Measurements from ENCODE around the gene TREM1. TPM values are rescaled to one million over a fixed set of nuclear protein-coding genes. Genes with fewer than 3 reads are reported as not detected.

TREM1 gene
- polyA plus RNA-seq, 4 donors, result 0.04 to 1.8 (median 1.1) TPM; not detected in 1

- 72 to 82% (median 78%) methylated on average over 2 of the region's 2 CpGs for WGBS, 3 donors
- Histone ChIP-seq H3K4me1 (ENCODE audit: control insufficient read depth in 3 of 3, insufficient read depth in 2 of 3, low read depth in 1 of 3, low read length in 2 of 3) (no peaks in the 10 kb centered on the region), H3K27ac (ENCODE audit: low read depth in 1 of 3, low read length in 2 of 3) (no peak overlapping the region), H3K4me3 (ENCODE audit: low read depth in 1 of 3, low read length in 3 of 3) (no peak overlapping the region), H3K36me3 (ENCODE audit: control insufficient read depth in 3 of 3, insufficient read depth in 2 of 3, low read depth in 1 of 3, low read length in 3 of 3) (no peaks in the 10 kb centered on the region), H3K9me3 (ENCODE audit: control insufficient read depth in 2 of 2, insufficient read depth in 1 of 2, low read depth in 1 of 2, low read length in 1 of 2) (no peaks in the 10 kb centered on the region), H3K27me3 (ENCODE audit: control insufficient read depth in 3 of 3, insufficient read depth in 3 of 3, low read length in 3 of 3) (peaks cover 0 to 23% (median 10%) of the 10 kb centered on the region in 3 donors)
- FAIRE-seq, result no peak
- no peak for DNase-seq
Observed at GRCh38 chr6:41327177-41327576, 40.7 kb upstream of the TREM1 start.

DNA sequence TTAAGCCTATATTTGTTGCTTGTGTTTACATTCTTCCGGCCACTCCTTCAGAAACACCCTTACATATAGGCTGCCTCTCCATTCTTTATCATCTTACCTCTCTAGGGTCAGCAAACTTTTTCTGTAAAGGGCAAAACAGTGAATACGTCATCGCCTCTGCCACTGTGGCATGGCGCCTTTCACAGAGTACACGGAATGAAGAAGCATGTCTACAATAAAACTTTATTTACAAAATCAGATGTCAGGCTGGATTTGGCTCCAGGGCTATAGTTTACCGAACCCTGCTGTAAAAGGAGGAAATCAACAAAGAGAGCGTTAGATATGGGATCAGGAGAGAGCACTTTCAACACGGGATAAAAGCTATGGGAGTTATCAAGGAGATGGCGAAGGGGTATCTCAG lies 39.6 kb upstream of the TREM1 start:
- Histone ChIP-seq H3K4me1 (ENCODE audit: control insufficient read depth in 3 of 3, insufficient read depth in 2 of 3, low read depth in 1 of 3, low read length in 2 of 3) (no peaks in the 10 kb centered on the region), H3K36me3 (ENCODE audit: control insufficient read depth in 3 of 3, insufficient read depth in 2 of 3, low read depth in 1 of 3, low read length in 3 of 3) (no peaks in the 10 kb centered on the region), H3K27ac (ENCODE audit: low read depth in 1 of 3, low read length in 2 of 3) (no peak overlapping the region), H3K27me3 (ENCODE audit: control insufficient read depth in 3 of 3, insufficient read depth in 3 of 3, low read length in 3 of 3) (peaks cover 0 to 20% (median 10%) of the 10 kb centered on the region in 3 donors), H3K4me3 (ENCODE audit: low read depth in 1 of 3, low read length in 3 of 3) (no peak overlapping the region), H3K9me3 (ENCODE audit: control insufficient read depth in 2 of 2, insufficient read depth in 1 of 2, low read depth in 1 of 2, low read length in 1 of 2) (no peaks in the 10 kb centered on the region)
- peak in 1 of 2 donors; percentile 10 for DNase-seq
- no peak for FAIRE-seq
- 40 to 57% (median 54%) methylated on average over 9 of the region's 9 CpGs for WGBS, 3 donors

DNA sequence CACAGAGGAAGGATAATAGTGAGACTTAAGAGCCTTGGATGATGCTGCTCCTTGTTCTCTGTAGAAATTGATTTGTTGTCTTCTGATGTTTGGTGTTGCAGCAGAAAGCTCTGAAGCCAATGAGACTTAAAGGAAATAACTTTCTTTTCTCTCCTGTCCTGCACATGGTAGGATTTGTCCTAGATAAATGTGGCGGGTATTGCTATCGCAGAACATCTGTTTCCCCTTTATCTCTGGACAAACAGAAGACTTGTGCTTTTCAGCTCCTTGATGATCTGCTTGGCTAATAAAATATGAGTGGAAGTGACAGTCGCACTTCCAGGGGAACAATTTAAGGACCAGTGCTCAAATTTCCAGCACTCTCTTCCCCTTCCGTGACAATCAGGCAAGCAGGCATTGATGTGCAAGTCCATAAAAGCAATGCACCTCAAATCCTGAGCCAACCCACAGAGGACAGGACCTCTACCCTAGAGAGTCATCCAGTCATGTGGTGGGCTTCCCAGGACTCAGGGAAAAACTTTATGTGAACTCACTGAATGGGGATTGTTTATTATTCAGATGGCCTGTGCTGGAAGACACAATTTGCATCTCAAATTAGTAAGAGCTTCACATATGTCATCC lies 39.1 kb upstream of the TREM1 start:
- peak in 1 of 2 donors; percentile 4 for DNase-seq
- Histone ChIP-seq H3K27me3 (ENCODE audit: control insufficient read depth in 3 of 3, insufficient read depth in 3 of 3, low read length in 3 of 3) (peaks cover 0 to 20% (median 10%) of the 10 kb centered on the region in 3 donors), H3K9me3 (ENCODE audit: control insufficient read depth in 2 of 2, insufficient read depth in 1 of 2, low read depth in 1 of 2, low read length in 1 of 2) (no peaks in the 10 kb centered on the region), H3K4me3 (ENCODE audit: low read depth in 1 of 3, low read length in 3 of 3) (no peak overlapping the region), H3K27ac (ENCODE audit: low read depth in 1 of 3, low read length in 2 of 3) (peak overlapping the region in 1 of 3 donors; percentile 12), H3K36me3 (ENCODE audit: control insufficient read depth in 3 of 3, insufficient read depth in 2 of 3, low read depth in 1 of 3, low read length in 3 of 3) (no peaks in the 10 kb centered on the region), H3K4me1 (ENCODE audit: control insufficient read depth in 3 of 3, insufficient read depth in 2 of 3, low read depth in 1 of 3, low read length in 2 of 3) (no peaks in the 10 kb centered on the region)
- 49 to 72% (median 61%) methylated on average over 4 of the region's 4 CpGs for WGBS, 3 donors
- no peak for FAIRE-seq

- H3K4me1 ChIP-seq (ENCODE audit: control insufficient read depth in 3 of 3, insufficient read depth in 2 of 3, low read depth in 1 of 3, low read length in 2 of 3), result peaks cover 0 to 3% (median 0%) of the 10 kb centered on the region in 3 donors
- FAIRE-seq (no peak), DNase-seq (no peak)
- H3K4me3 ChIP-seq (ENCODE audit: low read depth in 1 of 3, low read length in 3 of 3), result no peak overlapping the region
- peaks cover 0 to 29% (median 4%) of the 10 kb centered on the region in 3 donors for H3K27me3 ChIP-seq (ENCODE audit: control insufficient read depth in 3 of 3, insufficient read depth in 3 of 3, low read length in 3 of 3)
- H3K9me3 ChIP-seq (ENCODE audit: control insufficient read depth in 2 of 2, insufficient read depth in 1 of 2, low read depth in 1 of 2, low read length in 1 of 2), result no peaks in the 10 kb centered on the region
- H3K27ac ChIP-seq (ENCODE audit: low read depth in 1 of 3, low read length in 2 of 3), result no peak overlapping the region
- 81 to 88% (median 82%) methylated on average over 4 of the region's 4 CpGs for WGBS, 3 donors
- H3K36me3 ChIP-seq (ENCODE audit: control insufficient read depth in 3 of 3, insufficient read depth in 2 of 3, low read depth in 1 of 3, low read length in 3 of 3), result no peaks in the 10 kb centered on the region
Observed at GRCh38 chr6:41321183-41321582, 34.7 kb upstream of the TREM1 start.

GRCh38 chr6:41318654-41319565 lies 32.4 kb upstream of the TREM1 start:
- H3K27me3 ChIP-seq (ENCODE audit: control insufficient read depth in 3 of 3, insufficient read depth in 3 of 3, low read length in 3 of 3), result peaks cover 0 to 22% (median 0%) of the 10 kb centered on the region in 3 donors
- no peak overlapping the region for H3K27ac ChIP-seq (ENCODE audit: low read depth in 1 of 3, low read length in 2 of 3)
- H3K4me1 ChIP-seq (ENCODE audit: control insufficient read depth in 3 of 3, insufficient read depth in 2 of 3, low read depth in 1 of 3, low read length in 2 of 3), result peaks cover 0 to 3% (median 0%) of the 10 kb centered on the region in 3 donors
- H3K36me3 ChIP-seq (ENCODE audit: control insufficient read depth in 3 of 3, insufficient read depth in 2 of 3, low read depth in 1 of 3, low read length in 3 of 3), result no peaks in the 10 kb centered on the region
- no peaks in the 10 kb centered on the region for H3K9me3 ChIP-seq (ENCODE audit: control insufficient read depth in 2 of 2, insufficient read depth in 1 of 2, low read depth in 1 of 2, low read length in 1 of 2)
- WGBS, 3 donors, result 21 to 30% (median 29%) methylated on average over 33 of the region's 33 CpGs
- peak overlapping the region in 1 of 3 donors; percentile 1 for H3K4me3 ChIP-seq (ENCODE audit: low read depth in 1 of 3, low read length in 3 of 3)
- peak; percentile 71 to 89 for DNase-seq
- no peak for FAIRE-seq

DNA sequence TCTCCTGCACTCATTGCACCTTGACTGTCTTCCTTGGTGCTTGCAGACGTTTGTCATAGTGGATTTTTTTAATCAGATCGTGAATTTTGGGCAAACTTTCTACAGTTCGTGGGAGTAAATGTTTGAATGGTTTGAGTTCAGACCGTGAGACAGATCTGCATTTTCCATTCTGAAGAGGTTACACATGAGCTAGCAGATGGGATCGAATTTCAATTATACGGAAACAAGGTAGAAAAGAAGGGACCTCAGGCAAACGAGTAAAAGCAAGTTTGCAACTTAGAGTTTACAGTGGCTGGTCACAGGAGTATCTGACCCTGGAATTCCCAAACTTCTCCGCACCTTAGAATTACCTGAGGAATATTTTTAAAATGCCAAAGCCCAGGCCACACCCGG lies 31.8 kb upstream of the TREM1 start:
- Histone ChIP-seq H3K27me3 (ENCODE audit: control insufficient read depth in 3 of 3, insufficient read depth in 3 of 3, low read length in 3 of 3) (peaks cover 0 to 28% (median 5%) of the 10 kb centered on the region in 3 donors), H3K4me3 (ENCODE audit: low read depth in 1 of 3, low read length in 3 of 3) (peak overlapping the region in 1 of 3 donors; percentile 1), H3K9me3 (ENCODE audit: control insufficient read depth in 2 of 2, insufficient read depth in 1 of 2, low read depth in 1 of 2, low read length in 1 of 2) (no peaks in the 10 kb centered on the region), H3K27ac (ENCODE audit: low read depth in 1 of 3, low read length in 2 of 3) (no peak overlapping the region), H3K4me1 (ENCODE audit: control insufficient read depth in 3 of 3, insufficient read depth in 2 of 3, low read depth in 1 of 3, low read length in 2 of 3) (peaks cover 0 to 3% (median 0%) of the 10 kb centered on the region in 3 donors), H3K36me3 (ENCODE audit: control insufficient read depth in 3 of 3, insufficient read depth in 2 of 3, low read depth in 1 of 3, low read length in 3 of 3) (no peaks in the 10 kb centered on the region)
- 22 to 40% (median 38%) methylated on average over 9 of the region's 9 CpGs for WGBS, 3 donors
- DNase-seq (no peak), FAIRE-seq (no peak)

- no peak for FAIRE-seq
- Histone ChIP-seq H3K27ac (ENCODE audit: low read depth in 1 of 3, low read length in 2 of 3) (no peak overlapping the region), H3K9me3 (ENCODE audit: control insufficient read depth in 2 of 2, insufficient read depth in 1 of 2, low read depth in 1 of 2, low read length in 1 of 2) (no peaks in the 10 kb centered on the region), H3K4me3 (ENCODE audit: low read depth in 1 of 3, low read length in 3 of 3) (no peak overlapping the region), H3K4me1 (ENCODE audit: control insufficient read depth in 3 of 3, insufficient read depth in 2 of 3, low read depth in 1 of 3, low read length in 2 of 3) (peaks cover 0 to 3% (median 0%) of the 10 kb centered on the region in 3 donors), H3K27me3 (ENCODE audit: control insufficient read depth in 3 of 3, insufficient read depth in 3 of 3, low read length in 3 of 3) (peaks cover 0 to 32% (median 5%) of the 10 kb centered on the region in 3 donors), H3K36me3 (ENCODE audit: control insufficient read depth in 3 of 3, insufficient read depth in 2 of 3, low read depth in 1 of 3, low read length in 3 of 3) (no peaks in the 10 kb centered on the region)
- no peak for DNase-seq
- 81 to 90% (median 84%) methylated on average over 1 of the region's 1 CpG for WGBS, 3 donors
Observed at GRCh38 chr6:41315943-41316620, 29.6 kb upstream of the TREM1 start.

DNA sequence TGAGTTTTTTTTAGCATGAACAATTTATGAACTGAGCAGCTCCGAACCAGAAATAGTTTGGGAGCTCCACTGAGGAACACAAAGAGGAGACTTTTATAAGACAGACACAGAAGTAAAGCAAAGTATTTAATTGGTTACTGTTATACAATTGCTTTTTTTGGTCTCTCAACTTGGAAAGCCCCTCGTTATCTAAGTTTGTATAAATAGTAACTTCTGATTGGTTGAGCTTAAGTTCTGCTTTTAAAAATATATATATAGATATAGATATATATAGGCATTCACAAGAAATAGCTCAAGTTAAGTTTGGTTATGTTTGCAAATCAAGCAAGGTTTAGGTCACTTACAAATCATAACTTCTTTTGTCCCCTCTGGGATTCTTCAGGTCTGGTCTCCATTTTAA lies 28.7 kb upstream of the TREM1 start:
- no peak for DNase-seq
- WGBS, 3 donors, result 58 to 65% (median 64%) methylated on average over 2 of the region's 2 CpGs
- no peak for FAIRE-seq

More for the DNA sequence above, 28.7 kb upstream of the TREM1 start:
- no peaks in the 10 kb centered on the region for H3K9me3 ChIP-seq (ENCODE audit: control insufficient read depth in 2 of 2, insufficient read depth in 1 of 2, low read depth in 1 of 2, low read length in 1 of 2)
- peaks cover 0 to 3% (median 0%) of the 10 kb centered on the region in 3 donors for H3K4me1 ChIP-seq (ENCODE audit: control insufficient read depth in 3 of 3, insufficient read depth in 2 of 3, low read depth in 1 of 3, low read length in 2 of 3)
- no peak overlapping the region for H3K4me3 ChIP-seq (ENCODE audit: low read depth in 1 of 3, low read length in 3 of 3)
- H3K36me3 ChIP-seq (ENCODE audit: control insufficient read depth in 3 of 3, insufficient read depth in 2 of 3, low read depth in 1 of 3, low read length in 3 of 3), result no peaks in the 10 kb centered on the region
- H3K27me3 ChIP-seq (ENCODE audit: control insufficient read depth in 3 of 3, insufficient read depth in 3 of 3, low read length in 3 of 3), result peaks cover 0 to 32% (median 5%) of the 10 kb centered on the region in 3 donors
- H3K27ac ChIP-seq (ENCODE audit: low read depth in 1 of 3, low read length in 2 of 3), result no peak overlapping the region
